Esophagus muscularis mucosa (tissue), 4 donors: ENCODE data around the gene HAX1. TPM values are rescaled to one million over a fixed set of nuclear protein-coding genes. Genes with fewer than 3 reads are reported as not detected.
"Not testable (repeated sequence)": the region's sequence is repeated elsewhere in the genome, so short reads cannot be mapped to it uniquely, and the experiment has no call there.

ENCODE experiments used
- DNase-seq: peaks from one replicate; pipeline ENCODE4 v3.0.0-alpha.2; 2017; ENCODE audit errors: extremely low spot score
- H3K27ac ChIP-seq, 4 donors: fragments of 200-600 bp; sonication (generic); replicated peaks in 1 of 4; 1 replicate in 3 of 4; 2 replicates in 1 of 4; pipeline ENCODE4 v1.5.1; 2016 to 2019; ENCODE audit warnings: mild to moderate bottlenecking in 1 of 4
- H3K27me3 ChIP-seq, 4 donors: fragments of 200-600 bp; sonication (generic); one replicate each; pipeline versions ENCODE4 v1.5.1 to v1.6.0; 2016 to 2019
- H3K36me3 ChIP-seq, 4 donors: fragments of 200-600 bp; sonication (generic); one replicate each; pipeline ENCODE4 v1.5.1; 2016 to 2019
- H3K4me1 ChIP-seq, 4 donors: fragments of 200-600 bp; sonication (generic); one replicate each; pipeline ENCODE4 v1.5.1; 2016 to 2019
- H3K4me3 ChIP-seq, 4 donors: fragments of 200-600 bp; sonication (generic); 1 replicate in 2 of 4; 2 replicates in 2 of 4; pipeline ENCODE4 v1.5.1; 2016 to 2019; ENCODE audit warnings: mild to moderate bottlenecking in 4 of 4, moderate library complexity in 1 of 4
- H3K9me3 ChIP-seq, 4 donors: fragments of 200-600 bp; sonication (generic); 1 replicate in 3 of 4; 2 replicates in 1 of 4; pipeline ENCODE4 v1.5.1; 2016 to 2019
- CTCF ChIP-seq, 3 experiments: fragments of 200-600 bp in 2 of 3; fragments of 450-650 bp in 1 of 3; sonication (generic) in 2 of 3; IDR thresholded peaks; one replicate each; pipeline ENCODE4 v1.5.1; 2017 to 2019; ENCODE audit warnings: antibody characterized with exemption in 3 of 3, mild to moderate bottlenecking in 2 of 3, moderate library complexity in 1 of 3
- EP300 ChIP-seq: sonication (generic); formaldehyde crosslinking; IDR thresholded peaks from one replicate; pipeline ENCODE4 v1.6.1; 2017; ENCODE audit warnings: antibody characterized with exemption
- POLR2A ChIP-seq: fragments of 450-650 bp; IDR thresholded peaks from one replicate; pipeline ENCODE4 v1.6.1; 2017; ENCODE audit warnings: antibody characterized with exemption, moderate library complexity, mild to moderate bottlenecking, low read depth
- POLR2AphosphoS5 ChIP-seq, 2 donors: sonication (generic); formaldehyde crosslinking; IDR thresholded peaks; one replicate each; pipeline ENCODE4 v1.6.1; 2017; ENCODE audit warnings: antibody characterized with exemption in 2 of 2
- WGBS: methylation state at CpG from one replicate; pipeline ENCODE4 v1.1.5; 2018; 5-methylcytosine and 5-hydroxymethylcytosine counted together
- intact Hi-C: fragments of 100-400 bp; cut with DNase I; formaldehyde crosslinking; loops from one replicate; pipeline ENCODE4 v1.15.1; 2023
- total RNA-seq, 4 donors: library from RNA; depleted of rRNA; stranded (reverse); fragments of >200 nt; gene quantifications; one replicate each; pipeline versions ENCODE4 v1.1.0 to v1.2.1, GENCODE V29; 2016

HAX1 gene
- total RNA-seq, 4 donors from 2014 or later = 71.0 to 127 (median 104) TPM

GRCh38 chr1:154313066-154313356 lies 40.6 kb downstream of the HAX1 start:
- WGBS = 85% methylated on average over 10 of the region's 10 CpGs
- Histone ChIP-seq H3K27me3 (no peaks in the 10 kb centered on the region), H3K36me3 (no peaks in the 10 kb centered on the region), H3K4me1 (no peaks in the 10 kb centered on the region), H3K4me3 (no peak overlapping the region), H3K27ac (no peak overlapping the region), H3K9me3 (no peaks in the 10 kb centered on the region)
- TF ChIP-seq POLR2A (no peak), CTCF (IDR thresholded peaks at IDR 0.05) (no peak), EP300 (no peak), POLR2AphosphoS5 (IDR thresholded peaks at IDR 0.05) (no peak)
- intact Hi-C loops = loop anchor here (2.0 kb wide), 1 partner anchor 30 kb away; no protein-coding TSS in a partner anchor
- DNase-seq = no peak

GRCh38 chr1:154314226-154314625 lies 41.8 kb downstream of the HAX1 start:
- H3K27me3 ChIP-seq, H3K36me3 ChIP-seq, DNase-seq, H3K27ac ChIP-seq, H3K4me1 ChIP-seq, H3K4me3 ChIP-seq, intact Hi-C loops, H3K9me3 ChIP-seq: not testable (repeated sequence)
- WGBS = 84% methylated on average over 3 of the region's 3 CpGs

- H3K27me3 ChIP-seq = no peaks in the 10 kb centered on the region
- intact Hi-C loops = no loop called here
- no peak overlapping the region for H3K27ac ChIP-seq
- H3K4me1 ChIP-seq = no peaks in the 10 kb centered on the region
- no peaks in the 10 kb centered on the region for H3K36me3 ChIP-seq
- 83% methylated on average over 1 of the region's 1 CpG for WGBS
- no peaks in the 10 kb centered on the region for H3K9me3 ChIP-seq
- H3K4me3 ChIP-seq = no peak overlapping the region
- TF ChIP-seq POLR2A (no peak), EP300 (no peak), CTCF (IDR thresholded peaks at IDR 0.05) (no peak), POLR2AphosphoS5 (IDR thresholded peaks at IDR 0.05) (no peak)
- DNase-seq = no peak
These were observed 44.3 kb downstream of the HAX1 start for GRCh38 chr1:154316704-154317103.

- DNase-seq = no peak
- Histone ChIP-seq H3K4me1 (no peaks in the 10 kb centered on the region), H3K27ac (no peak overlapping the region), H3K36me3 (no peaks in the 10 kb centered on the region), H3K9me3 (no peaks in the 10 kb centered on the region), H3K4me3 (no peak overlapping the region), H3K27me3 (no peaks in the 10 kb centered on the region)
- WGBS = 79% methylated on average over 4 of the region's 4 CpGs
- TF ChIP-seq POLR2A (no peak), EP300 (no peak), POLR2AphosphoS5 (IDR thresholded peaks at IDR 0.05) (no peak), CTCF (IDR thresholded peaks at IDR 0.05) (no peak)
- intact Hi-C loops = no loop called here
These were observed 46.0 kb downstream of the HAX1 start for GRCh38 chr1:154318386-154318785.

- Histone ChIP-seq H3K27ac (no peak within 1 kb of the TSS), H3K27me3 (no peaks in the 10 kb centered on the region), H3K4me3 (no peak within 1 kb of the TSS), H3K9me3 (no peaks in the 10 kb centered on the region), H3K36me3 (no peaks in the 10 kb centered on the region), H3K4me1 (peaks cover 6 to 15% (median 12%) of the 10 kb centered on the region in 4 donors)
- 54% methylated on average over 9 of the region's 9 CpGs for WGBS
- intact Hi-C loops = loop anchor here (5.0 kb wide), 1 partner anchor 49 kb away; the partner anchor contains the start of gene HAX1
- no peak for DNase-seq
- TF ChIP-seq CTCF (IDR thresholded peaks at IDR 0.05) (no peak), POLR2A (no peak), POLR2AphosphoS5 (IDR thresholded peaks at IDR 0.05) (no peak), EP300 (no peak)
These were observed 48.6 kb downstream of the HAX1 start, which contains the start of gene AQP10 for GRCh38 chr1:154320882-154321608. Gene AQP10 (plus strand): TSS chr1:154321093. CDS start chr1:154321156, 63 bp downstream.

- H3K9me3 ChIP-seq, H3K4me3 ChIP-seq: not testable (repeated sequence)
- intact Hi-C loops = loop anchor here (5.0 kb wide), 1 partner anchor 49 kb away; the partner anchor contains the start of gene HAX1
These were observed 49.1 kb downstream of the HAX1 start for GRCh38 chr1:154321609-154321934.

More at GRCh38 chr1:154321609-154321934, 49.1 kb downstream of the HAX1 start:
- not testable (repeated sequence) for H3K27ac ChIP-seq, H3K27me3 ChIP-seq, DNase-seq, H3K36me3 ChIP-seq
- H3K4me1 ChIP-seq = peaks cover 10 to 21% (median 17%) of the 10 kb centered on the region in 4 donors
